Mesodermal cell (in vitro differentiated cells): ENCODE data around the gene PKP4.

ENCODE experiments used
- H3K27ac ChIP-seq: 2 replicates; pipeline ENCODE4 v1.7.0; 2013; ENCODE audit warnings: mild to moderate bottlenecking, low read depth, low read length, moderate library complexity; ENCODE audit not compliant: severe bottlenecking
- H3K36me3 ChIP-seq: 2 replicates; pipeline ENCODE4 v1.7.1; 2013; ENCODE audit warnings: mild to moderate bottlenecking, low read length, moderate library complexity; ENCODE audit not compliant: control insufficient read depth, insufficient read depth
- H3K4me1 ChIP-seq: one replicate; pipeline ENCODE4 v1.7.1; 2013; ENCODE audit warnings: mild to moderate bottlenecking, low read length; ENCODE audit not compliant: insufficient read depth, control insufficient read depth, poor library complexity, severe bottlenecking
- H3K4me3 ChIP-seq: 2 replicates; pipeline ENCODE4 v1.7.0; 2013; ENCODE audit warnings: low read length, control low read depth, mild to moderate bottlenecking; ENCODE audit not compliant: insufficient read depth, poor library complexity, severe bottlenecking; ENCODE audit errors: extremely low read depth
- H3K9me3 ChIP-seq: 2 replicates; pipeline ENCODE4 v1.7.1; 2013; ENCODE audit warnings: mild to moderate bottlenecking, low read length, moderate library complexity; ENCODE audit not compliant: control insufficient read depth
- WGBS, 2 experiments: methylation state at CpG; one replicate each; pipeline ENCODE4 v1.1.5; 2013; ENCODE audit warnings: missing lambda C conversion rate in 2 of 2; ENCODE audit not compliant: insufficient coverage in 2 of 2; 5-methylcytosine and 5-hydroxymethylcytosine counted together

The PKP4 gene

DNA sequence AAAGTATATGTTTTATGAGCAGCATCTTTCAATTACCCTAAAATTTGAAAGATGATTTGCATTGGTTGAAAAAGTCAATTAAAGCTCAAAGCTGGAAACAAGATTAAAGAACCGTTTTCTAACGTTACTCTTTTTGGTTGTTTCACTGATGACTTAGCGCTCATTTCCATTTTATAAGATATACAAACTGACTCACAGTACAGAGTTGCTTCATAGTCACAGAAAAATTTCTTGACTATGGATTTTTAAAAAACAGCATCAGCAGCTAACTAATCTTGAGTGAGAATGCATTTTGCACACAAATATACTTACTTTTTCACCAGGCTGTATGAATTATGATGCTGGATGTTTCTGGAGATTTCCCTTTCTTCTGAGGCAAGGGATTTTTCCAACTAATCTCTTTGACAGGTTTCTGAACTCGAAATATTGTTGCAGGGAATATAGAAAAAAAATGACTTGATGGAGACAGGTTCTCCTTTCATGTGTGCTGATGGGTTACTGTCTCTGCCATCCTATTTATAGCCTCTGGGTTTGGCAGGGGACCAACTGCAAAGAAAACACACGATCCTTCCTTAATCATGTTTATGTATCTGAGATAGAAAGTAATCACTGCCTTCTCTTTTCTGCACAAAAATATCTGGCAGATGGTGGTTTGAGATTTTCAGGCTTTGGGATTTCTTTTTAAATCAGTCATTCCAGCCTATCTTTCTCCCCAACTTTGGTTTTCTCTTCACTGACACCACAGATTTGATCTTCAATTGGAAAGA is 209.0 kb downstream of the PKP4 start:
- Histone ChIP-seq H3K36me3 (peaks cover 89% of the 10 kb centered on the region), H3K27ac (no peak overlapping the region), H3K9me3 (no peaks in the 10 kb centered on the region), H3K4me1 (no peaks in the 10 kb centered on the region), H3K4me3 (no peak overlapping the region)
- 84 to 100% methylated on average over 3 to 4 of the region's 5 CpGs for WGBS, 2 experiments

DNA sequence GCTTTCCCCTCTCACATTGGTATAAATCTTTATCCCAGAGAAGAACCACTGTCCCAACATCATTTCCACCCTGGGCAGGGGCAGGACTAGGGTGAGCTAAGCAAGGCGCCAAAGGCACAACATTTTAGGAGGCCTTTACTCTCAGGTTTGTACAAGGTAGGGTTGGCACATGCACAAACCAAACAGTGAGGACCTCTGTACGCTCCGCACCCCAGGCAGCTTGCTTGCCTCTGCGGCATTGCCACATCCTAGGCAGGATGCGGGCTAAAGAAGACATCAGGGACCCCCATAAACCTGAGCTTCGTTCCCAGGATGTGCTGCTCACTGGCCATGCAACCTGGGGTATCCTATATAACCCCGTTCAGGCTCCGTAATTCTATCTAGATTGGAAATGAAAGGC is 210.2 kb downstream of the PKP4 start:
- 99% methylated on average over 8 of the region's 8 CpGs for WGBS, 2 experiments
- Histone ChIP-seq H3K9me3 (no peaks in the 10 kb centered on the region), H3K4me3 (no peak overlapping the region), H3K4me1 (no peaks in the 10 kb centered on the region), H3K27ac (no peak overlapping the region), H3K36me3 (peaks cover 77% of the 10 kb centered on the region)

DNA sequence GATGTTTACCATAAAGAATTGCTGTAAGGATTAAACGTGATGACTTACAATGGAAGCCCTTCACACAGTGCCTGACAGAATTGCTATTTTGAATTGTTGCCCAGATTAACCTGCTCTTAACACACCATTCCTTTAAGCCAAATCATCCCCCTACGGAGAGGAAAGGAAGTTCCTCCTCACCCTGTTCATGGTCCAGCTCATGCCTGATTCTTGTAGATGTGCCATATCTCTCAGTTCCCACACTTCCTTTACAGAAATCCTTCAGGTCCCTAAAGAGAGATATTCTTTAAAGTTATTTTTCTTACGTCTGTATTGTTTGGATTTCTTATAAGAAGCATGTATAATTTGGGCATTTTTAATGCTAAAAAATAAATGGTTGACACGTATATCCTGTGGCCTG is 210.8 kb downstream of the PKP4 start:
- Histone ChIP-seq H3K36me3 (peaks cover 71% of the 10 kb centered on the region), H3K9me3 (no peaks in the 10 kb centered on the region), H3K27ac (no peak overlapping the region), H3K4me1 (no peaks in the 10 kb centered on the region), H3K4me3 (no peak overlapping the region)
- 94 to 100% methylated on average over 3 of the region's 4 CpGs for WGBS, 2 experiments

- Histone ChIP-seq H3K27ac (no peak overlapping the region), H3K4me3 (no peak overlapping the region), H3K9me3 (no peaks in the 10 kb centered on the region), H3K36me3 (peaks cover 68% of the 10 kb centered on the region), H3K4me1 (no peaks in the 10 kb centered on the region)
- 97 to 98% methylated on average over 3 to 5 of the region's 5 CpGs for WGBS, 2 experiments
These were observed 211.4 kb downstream of the PKP4 start for GRCh38 chr2:158668001-158668765.

- Histone ChIP-seq H3K36me3 (peaks cover 66% of the 10 kb centered on the region), H3K27ac (no peak overlapping the region), H3K4me1 (no peaks in the 10 kb centered on the region), H3K4me3 (no peak overlapping the region), H3K9me3 (no peaks in the 10 kb centered on the region)
- WGBS, 2 experiments, result 80% methylated on average over 1 of the region's 3 CpGs; no CpG with 5 or more reads in 1 of the 2 experiments
These were observed 213.5 kb downstream of the PKP4 start for GRCh38 chr2:158670292-158670691.

- Histone ChIP-seq H3K36me3 (peaks cover 66% of the 10 kb centered on the region), H3K27ac (no peak overlapping the region), H3K4me1 (no peaks in the 10 kb centered on the region), H3K4me3 (no peak overlapping the region), H3K9me3 (no peaks in the 10 kb centered on the region)
- WGBS, 2 experiments, result 87 to 89% methylated on average over 19 of the region's 19 CpGs
These were observed 214.9 kb downstream of the PKP4 start for GRCh38 chr2:158671360-158672245.

- H3K27ac ChIP-seq, result no peak overlapping the region
- no peak overlapping the region for H3K4me3 ChIP-seq
- H3K4me1 ChIP-seq, result no peaks in the 10 kb centered on the region
- H3K36me3 ChIP-seq, result peaks cover 57% of the 10 kb centered on the region
- WGBS, 2 experiments, result 96 to 100% methylated on average over 2 to 3 of the region's 3 CpGs
- no peaks in the 10 kb centered on the region for H3K9me3 ChIP-seq
These were observed 219.5 kb downstream of the PKP4 start for GRCh38 chr2:158676295-158676694.

DNA sequence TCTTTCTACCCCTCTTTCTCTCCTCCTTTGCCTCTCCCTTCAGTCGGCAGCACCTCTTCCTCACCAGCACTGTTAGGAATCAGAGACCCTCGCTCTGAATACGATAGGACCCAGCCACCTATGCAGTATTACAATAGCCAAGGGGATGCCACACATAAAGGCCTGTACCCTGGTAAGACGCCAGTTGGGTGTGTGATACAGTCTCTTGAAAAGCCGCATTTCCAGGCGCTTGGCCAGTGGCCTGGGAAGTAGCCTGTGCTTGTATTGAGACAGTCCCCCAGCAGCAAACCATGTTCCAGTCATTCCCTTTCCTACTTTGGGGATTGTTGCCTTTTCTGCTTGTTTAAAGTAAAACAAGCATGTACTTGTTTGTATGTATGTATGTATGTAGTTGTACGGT is 219.9 kb downstream of the PKP4 start:
- Histone ChIP-seq H3K36me3 (peaks cover 57% of the 10 kb centered on the region), H3K4me1 (no peaks in the 10 kb centered on the region), H3K9me3 (no peaks in the 10 kb centered on the region), H3K4me3 (no peak overlapping the region), H3K27ac (no peak overlapping the region)
- 93 to 94% methylated on average over 6 to 7 of the region's 7 CpGs for WGBS, 2 experiments

GRCh38 chr2:158677542-158677941 is 220.8 kb downstream of the PKP4 start:
- H3K4me3 ChIP-seq, result no peak overlapping the region
- no peaks in the 10 kb centered on the region for H3K9me3 ChIP-seq
- H3K4me1 ChIP-seq, result no peaks in the 10 kb centered on the region
- peaks cover 57% of the 10 kb centered on the region for H3K36me3 ChIP-seq
- H3K27ac ChIP-seq, result no peak overlapping the region
- WGBS, 2 experiments, result 77 to 85% methylated on average over 2 of the region's 4 CpGs

DNA sequence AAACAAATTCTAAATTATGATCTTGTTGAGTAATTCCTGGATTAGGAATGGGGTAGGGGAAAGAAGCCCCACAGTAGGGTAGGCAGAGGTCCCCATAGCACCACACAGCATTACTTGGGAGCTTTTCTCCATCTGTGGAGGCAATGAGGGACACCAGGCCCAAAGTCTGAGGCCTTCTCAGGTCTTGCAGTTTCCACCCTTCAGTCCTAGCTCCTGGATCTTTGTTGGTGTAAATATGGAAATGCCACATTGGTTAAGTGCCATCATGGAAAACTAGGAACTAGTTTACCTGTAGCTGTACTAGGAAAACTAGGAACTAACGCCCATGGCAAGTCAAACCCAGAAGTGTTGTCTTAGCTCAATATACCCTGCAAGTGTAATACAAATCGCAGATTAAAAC is 225.1 kb downstream of the PKP4 start:
- Histone ChIP-seq H3K36me3 (peaks cover 20% of the 10 kb centered on the region), H3K9me3 (no peaks in the 10 kb centered on the region), H3K4me1 (no peaks in the 10 kb centered on the region), H3K4me3 (no peak overlapping the region), H3K27ac (no peak overlapping the region)
- no CpG with 5 or more reads among the region's 2 CpGs for WGBS, 2 experiments
